HepG2 (cell line): ENCODE measurements around the gene IGSF21. TPM values are rescaled to one million over a fixed set of nuclear protein-coding genes. Genes with fewer than 3 reads are reported as not detected.

Experiments used
- ATAC-seq: fragments of 200-7000 bp; cut with Tn5 transposase; 3 replicates; pipeline ENCODE4 v1.9.1; 2020; ENCODE audit warnings: mild to moderate bottlenecking, moderate library complexity
- BruUV-seq: library from RNA; stranded (reverse); fragments of 400-500 nt; replicated peaks from 2 replicates; lab custom pipeline; 2021; lab: Mats Ljungman, UMichigan
- CTCF ChIA-PET: fragments of 300-600 bp; formaldehyde crosslinking; extraction: SDS; loops from one replicate; lab custom pipeline; 2021; ENCODE audit warnings: low total read pairs, inconsistent platforms, low intra/inter-chr PET ratio; lab: Yijun Ruan, JAX
- POLR2A ChIA-PET: fragments of 350-600 bp; sonication (Branson Sonifier 250); formaldehyde crosslinking; loops from one replicate; lab custom pipeline; 2020; ENCODE audit warnings: antibody characterized with exemption, inconsistent platforms; lab: Yijun Ruan, JAX
- DNase-seq: peaks from one replicate; pipeline ENCODE4 v3.0.0-alpha.2; 2015; ENCODE audit warnings: low spot score
- FAIRE-seq: peaks from 3 replicates; lab custom pipeline; 2011; peaks lifted over from hg19 to GRCh38; lab: Jason Lieb, UNC
- H2AFZ ChIP-seq: one replicate; pipeline ENCODE4 v1.6.1; 2011; ENCODE audit warnings: low read length, inconsistent platforms
- H3K27ac ChIP-seq: fragments of 300-600 bp; 3 replicates; pipeline ENCODE4 v1.8.0; 2011; ENCODE audit warnings: mixed run types, mild to moderate bottlenecking, mixed read lengths, low read length, inconsistent platforms; ENCODE audit not compliant: insufficient read depth; ENCODE audit errors: extremely low read length
- H3K27me3 ChIP-seq, 2 experiments: fragments of 200-600 bp in 1 of 2; 2 replicates in 1 of 2; 3 replicates in 1 of 2; pipeline versions ENCODE4 v1.6.0 to v1.8.0; 2011; ENCODE audit warnings: low read length in 2 of 2, mild to moderate bottlenecking in 2 of 2, moderate library complexity in 2 of 2, inconsistent platforms in 1 of 2; ENCODE audit not compliant: insufficient read depth in 2 of 2, control insufficient read depth in 1 of 2
- H3K36me3 ChIP-seq, 2 experiments: fragments of 200-600 bp in 1 of 2; replicated peaks in 1 of 2; 2 replicates in 1 of 2; 3 replicates in 1 of 2; pipeline versions ENCODE4 v1.5.1 to v1.8.0; 2011; ENCODE audit warnings: low read length in 2 of 2, inconsistent platforms in 1 of 2; ENCODE audit not compliant: insufficient read depth in 2 of 2, control insufficient read depth in 1 of 2
- H3K4me1 ChIP-seq: 2 replicates; pipeline ENCODE4 v1.5.1; 2012; ENCODE audit warnings: low read length, inconsistent platforms; ENCODE audit not compliant: insufficient read depth
- H3K4me2 ChIP-seq: 2 replicates; pipeline ENCODE4 v1.6.0; 2011; ENCODE audit warnings: low read depth, low read length, inconsistent platforms
- H3K4me3 ChIP-seq, 3 experiments: fragments of 200-600 bp in 1 of 3; sonication (generic), shearing (Covaris generic) in 1 of 3; replicated peaks in 1 of 3; 2 replicates each; pipeline ENCODE4 v1.5.1; 2011 to 2016; ENCODE audit warnings: low read length in 3 of 3, inconsistent platforms in 2 of 3, low read depth in 2 of 3, mild to moderate bottlenecking in 2 of 3, control low read depth in 1 of 3, mixed read lengths in 1 of 3; ENCODE audit not compliant: insufficient read depth in 1 of 3
- H3K79me2 ChIP-seq: one replicate; pipeline ENCODE4 v1.6.1; 2011; ENCODE audit warnings: low read length, inconsistent platforms; ENCODE audit not compliant: insufficient read depth
- H3K9ac ChIP-seq: 2 replicates; pipeline ENCODE4 v1.6.0; 2011; ENCODE audit warnings: mild to moderate bottlenecking, low read depth, low read length, inconsistent platforms; ENCODE audit not compliant: insufficient read depth
- H3K9me3 ChIP-seq: 2 replicates; pipeline ENCODE4 v1.5.1; 2012; ENCODE audit warnings: mild to moderate bottlenecking, low read length
- H4K20me1 ChIP-seq: 2 replicates; pipeline ENCODE4 v1.6.0; 2011; ENCODE audit warnings: inconsistent platforms, mild to moderate bottlenecking, low read length, moderate library complexity; ENCODE audit not compliant: insufficient read depth
- DMAP1 ChIP-seq: IDR thresholded peaks from 2 replicates; pipeline ENCODE4 v1.6.1; 2016
- MZF1 ChIP-seq: sonication (generic); formaldehyde crosslinking; IDR thresholded peaks from 2 replicates; pipeline ENCODE4 v1.8.1; 2023; ENCODE audit warnings: mild to moderate bottlenecking, missing genetic modification reagents, borderline replicate concordance
- NFIB ChIP-seq: sonication (generic); formaldehyde crosslinking; IDR thresholded peaks from 2 replicates; pipeline ENCODE4 v1.9.0; 2021; ENCODE audit warnings: missing genetic modification reagents, mild to moderate bottlenecking, borderline replicate concordance
- PLRG1 ChIP-seq: fragments of 450-650 bp; conservative IDR thresholded peaks from 2 replicates; pipeline ENCODE4 v1.6.1; 2016
- ZMYM3 ChIP-seq: sonication (generic); formaldehyde crosslinking; IDR thresholded peaks from 2 replicates; pipeline ENCODE4 v1.5.1; 2020; ENCODE audit warnings: mild to moderate bottlenecking, missing genetic modification reagents
- ZNF180 ChIP-seq: sonication (generic); formaldehyde crosslinking; IDR thresholded peaks from 2 replicates; pipeline ENCODE4 v1.4.0; 2020; ENCODE audit warnings: low read depth, missing genetic modification reagents, borderline replicate concordance
- WGBS: methylation state at CpG from one replicate; pipeline ENCODE4 v1.1.6; 2017; ENCODE audit warnings: low lambda C conversion rate; 5-methylcytosine and 5-hydroxymethylcytosine counted together
- in situ Hi-C: cut with HindIII; loops from 2 replicates; pipeline ENCODE4 v1.10.0; 2017; ENCODE audit warnings: low pct_unique_long_range_greater_than_20kb; ENCODE audit not compliant: extremely low pct_ligation_motif_present
- intact Hi-C: fragments of 100-400 bp; cut with micrococcal nuclease; formaldehyde crosslinking; loops from one replicate; pipeline ENCODE4 v1.10.0; 2022; ENCODE audit not compliant: unreplicated experiment
- polyA plus RNA-seq, 8 experiments: library from polyadenylated mRNA; depleted of rRNA in 3 of 8; stranded (reverse) in 7 of 8; unstranded in 1 of 8; fragments of >200 nt; fragmentation: Illumina TruSeq in 4 of 8; extraction: Trizol in 4 of 8; gene quantifications; 2 replicates each; pipeline versions ENCODE4 v1.2.1 to v1.2.3, GENCODE V29; 2011 to 2016; ENCODE audit warnings: low read depth in 4 of 8, missing spikeins in 1 of 8, mixed read lengths in 1 of 8; ENCODE audit not compliant: insufficient read depth in 1 of 8
- total RNA-seq, 5 experiments: library from RNA; depleted of rRNA; stranded (reverse); fragments of >200 nt; fragmentation: Illumina TruSeq; extraction: Trizol; gene quantifications; 2 replicates each; pipeline ENCODE4 v1.2.3, GENCODE V29; 2016; ENCODE audit warnings: low read depth in 1 of 5
- TF ChIP-seq, protein P1 (sequence below): sonication (generic); formaldehyde crosslinking; IDR thresholded peaks from 2 replicates; pipeline ENCODE4 v1.5.1; 2020; ENCODE audit warnings: missing genetic modification reagents, mild to moderate bottlenecking, borderline replicate concordance
- TF ChIP-seq, protein P2 (sequence below): sonication (generic); formaldehyde crosslinking; IDR thresholded peaks from 2 replicates; pipeline ENCODE4 v1.4.0; 2020; ENCODE audit warnings: missing genetic modification reagents, mild to moderate bottlenecking, borderline replicate concordance
- TF ChIP-seq, protein P3 (sequence below): sonication (generic); formaldehyde crosslinking; IDR thresholded peaks from 2 replicates; pipeline ENCODE4 v1.8.1; 2023; ENCODE audit warnings: mild to moderate bottlenecking, missing genetic modification reagents, borderline replicate concordance

The IGSF21 gene
- total and polyA plus RNA-seq, 2 of the 13 experiments (the other 11 are each of a cell fraction or from before 2014, with no cell fraction given): not detected

DNA sequence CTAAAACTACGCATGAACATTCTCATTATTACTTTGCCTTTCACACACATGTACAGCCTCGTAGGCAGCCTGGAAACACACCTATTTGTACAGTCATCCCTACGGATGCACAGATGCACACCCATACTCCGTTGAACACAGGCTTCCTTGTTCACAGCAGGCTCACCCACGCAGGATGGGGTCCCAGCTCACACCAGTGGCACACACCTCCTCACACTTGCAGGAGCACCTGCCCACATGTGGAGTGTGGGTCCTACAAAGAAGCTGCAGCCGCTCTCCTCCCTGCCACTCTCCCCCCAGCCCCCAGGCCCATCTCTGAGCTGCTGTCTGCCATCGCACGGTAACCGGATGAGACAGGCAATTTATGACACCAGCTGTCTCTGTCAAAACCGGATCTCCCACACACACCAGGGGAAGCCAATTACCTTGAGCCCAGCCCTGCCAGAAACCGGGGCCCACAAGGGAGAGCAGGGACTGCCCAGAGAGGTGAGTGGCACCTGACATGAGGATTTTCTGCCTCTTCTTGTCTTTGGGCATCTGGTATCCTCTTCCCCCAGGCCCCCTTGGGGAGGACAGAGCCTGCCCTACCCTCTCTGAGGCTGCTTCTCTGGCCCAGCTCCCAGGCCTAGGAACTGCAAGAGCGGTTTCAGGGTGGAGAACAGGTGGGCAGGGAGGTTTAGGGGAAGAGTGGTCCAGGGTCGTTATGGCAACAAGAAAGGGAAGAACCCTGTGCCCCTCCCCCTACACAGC lies 175.4 kb downstream of the IGSF21 start:
- no peaks in the 10 kb centered on the region; a peak in 1 of 5 replicates for H3K27me3 ChIP-seq
- ChIA-PET POLR2A (no interaction called here), CTCF (no interaction called here)

More for the DNA sequence above, 175.4 kb downstream of the IGSF21 start:
- H3K9ac ChIP-seq: no peak overlapping the region
- ATAC-seq (no peak), FAIRE-seq (no peak), DNase-seq (no peak)
- H3K9me3 ChIP-seq: no peaks in the 10 kb centered on the region
- no peaks in the 10 kb centered on the region for H3K36me3 ChIP-seq
- H3K79me2 ChIP-seq: no peaks in the 10 kb centered on the region
- intact Hi-C loops (no loop called here), in situ Hi-C loops (no loop called here)
- no peak overlapping the region for H3K27ac ChIP-seq
- H3K4me3 ChIP-seq: no peak overlapping the region
- H4K20me1 ChIP-seq: no peaks in the 10 kb centered on the region
- TF ChIP-seq DMAP1 (no peak), ZMYM3 (CRISPR knock-in tag) (no peak), MZF1 (CRISPR knock-in tag) (no peak), PLRG1 (no peak), ZNF180 (CRISPR knock-in tag) (no peak), NFIB (CRISPR knock-in tag) (no peak)
- TF ChIP-seq, protein P1, sequence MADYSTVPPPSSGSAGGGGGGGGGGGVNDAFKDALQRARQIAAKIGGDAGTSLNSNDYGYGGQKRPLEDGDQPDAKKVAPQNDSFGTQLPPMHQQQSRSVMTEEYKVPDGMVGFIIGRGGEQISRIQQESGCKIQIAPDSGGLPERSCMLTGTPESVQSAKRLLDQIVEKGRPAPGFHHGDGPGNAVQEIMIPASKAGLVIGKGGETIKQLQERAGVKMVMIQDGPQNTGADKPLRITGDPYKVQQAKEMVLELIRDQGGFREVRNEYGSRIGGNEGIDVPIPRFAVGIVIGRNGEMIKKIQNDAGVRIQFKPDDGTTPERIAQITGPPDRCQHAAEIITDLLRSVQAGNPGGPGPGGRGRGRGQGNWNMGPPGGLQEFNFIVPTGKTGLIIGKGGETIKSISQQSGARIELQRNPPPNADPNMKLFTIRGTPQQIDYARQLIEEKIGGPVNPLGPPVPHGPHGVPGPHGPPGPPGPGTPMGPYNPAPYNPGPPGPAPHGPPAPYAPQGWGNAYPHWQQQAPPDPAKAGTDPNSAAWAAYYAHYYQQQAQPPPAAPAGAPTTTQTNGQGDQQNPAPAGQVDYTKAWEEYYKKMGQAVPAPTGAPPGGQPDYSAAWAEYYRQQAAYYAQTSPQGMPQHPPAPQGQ (CRISPR knock-in tag): no peak
- TF ChIP-seq, protein P2, sequence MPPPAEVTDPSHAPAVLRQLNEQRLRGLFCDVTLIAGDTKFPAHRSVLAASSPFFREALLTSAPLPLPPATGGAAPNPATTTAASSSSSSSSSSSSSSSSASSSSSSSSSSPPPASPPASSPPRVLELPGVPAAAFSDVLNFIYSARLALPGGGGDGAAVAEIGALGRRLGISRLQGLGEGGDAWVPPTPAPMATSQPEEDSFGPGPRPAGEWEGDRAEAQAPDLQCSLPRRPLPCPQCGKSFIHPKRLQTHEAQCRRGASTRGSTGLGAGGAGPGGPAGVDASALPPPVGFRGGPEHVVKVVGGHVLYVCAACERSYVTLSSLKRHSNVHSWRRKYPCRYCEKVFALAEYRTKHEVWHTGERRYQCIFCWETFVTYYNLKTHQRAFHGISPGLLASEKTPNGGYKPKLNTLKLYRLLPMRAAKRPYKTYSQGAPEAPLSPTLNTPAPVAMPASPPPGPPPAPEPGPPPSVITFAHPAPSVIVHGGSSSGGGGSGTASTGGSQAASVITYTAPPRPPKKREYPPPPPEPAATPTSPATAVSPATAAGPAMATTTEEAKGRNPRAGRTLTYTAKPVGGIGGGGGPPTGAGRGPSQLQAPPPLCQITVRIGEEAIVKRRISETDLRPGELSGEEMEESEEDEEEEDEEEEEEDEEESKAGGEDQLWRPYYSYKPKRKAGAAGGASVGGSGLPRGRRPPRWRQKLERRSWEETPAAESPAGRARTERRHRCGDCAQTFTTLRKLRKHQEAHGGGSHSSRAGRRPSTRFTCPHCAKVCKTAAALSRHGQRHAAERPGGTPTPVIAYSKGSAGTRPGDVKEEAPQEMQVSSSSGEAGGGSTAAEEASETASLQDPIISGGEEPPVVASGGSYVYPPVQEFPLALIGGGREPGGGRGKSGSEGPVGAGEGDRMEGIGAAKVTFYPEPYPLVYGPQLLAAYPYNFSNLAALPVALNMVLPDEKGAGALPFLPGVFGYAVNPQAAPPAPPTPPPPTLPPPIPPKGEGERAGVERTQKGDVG (CRISPR knock-in tag): no peak
- TF ChIP-seq, protein P3, sequence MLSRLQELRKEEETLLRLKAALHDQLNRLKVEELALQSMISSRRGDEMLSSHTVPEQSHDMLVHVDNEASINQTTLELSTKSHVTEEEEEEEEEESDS (CRISPR knock-in tag): no peak
- TF ChIP-seq, all 625 proteins: peak for 0
- Histone ChIP-seq H2AFZ (no peak overlapping the region), H3K4me1 (peaks cover 33% of the 10 kb centered on the region), H3K4me2 (no peak overlapping the region)
- WGBS: 43% methylated on average over 9 of the region's 13 CpGs
- no TSS peak for BruUV-seq
